HFF-Myc (cell line): ENCODE measurements around the gene MCC.
A peak's percentile ranks its signal among the peaks of the same experiment; 100 is the strongest.

Experiments used
- DNase-seq: peaks from one replicate; pipeline ENCODE4 v3.0.0-alpha.2; 2011; ENCODE audit warnings: low read depth; ENCODE audit errors: extremely low read depth
- H3K4me3 ChIP-seq: replicated peaks from 2 replicates; pipeline ENCODE4 v1.5.1; 2011; ENCODE audit warnings: low read depth, mild to moderate bottlenecking, control low read depth, low read length
- TF ChIP-seq, protein P1 (sequence below): IDR thresholded peaks from 2 replicates; pipeline ENCODE4 v1.5.1; 2012; ENCODE audit warnings: mild to moderate bottlenecking, low read depth, low read length, control low read depth; ENCODE audit errors: missing control alignments

The MCC gene

GRCh38 chr5:113171520-113171919 lies 316.7 kb downstream of the MCC start:
- no peak overlapping the region for H3K4me3 ChIP-seq
- TF ChIP-seq, protein P1, sequence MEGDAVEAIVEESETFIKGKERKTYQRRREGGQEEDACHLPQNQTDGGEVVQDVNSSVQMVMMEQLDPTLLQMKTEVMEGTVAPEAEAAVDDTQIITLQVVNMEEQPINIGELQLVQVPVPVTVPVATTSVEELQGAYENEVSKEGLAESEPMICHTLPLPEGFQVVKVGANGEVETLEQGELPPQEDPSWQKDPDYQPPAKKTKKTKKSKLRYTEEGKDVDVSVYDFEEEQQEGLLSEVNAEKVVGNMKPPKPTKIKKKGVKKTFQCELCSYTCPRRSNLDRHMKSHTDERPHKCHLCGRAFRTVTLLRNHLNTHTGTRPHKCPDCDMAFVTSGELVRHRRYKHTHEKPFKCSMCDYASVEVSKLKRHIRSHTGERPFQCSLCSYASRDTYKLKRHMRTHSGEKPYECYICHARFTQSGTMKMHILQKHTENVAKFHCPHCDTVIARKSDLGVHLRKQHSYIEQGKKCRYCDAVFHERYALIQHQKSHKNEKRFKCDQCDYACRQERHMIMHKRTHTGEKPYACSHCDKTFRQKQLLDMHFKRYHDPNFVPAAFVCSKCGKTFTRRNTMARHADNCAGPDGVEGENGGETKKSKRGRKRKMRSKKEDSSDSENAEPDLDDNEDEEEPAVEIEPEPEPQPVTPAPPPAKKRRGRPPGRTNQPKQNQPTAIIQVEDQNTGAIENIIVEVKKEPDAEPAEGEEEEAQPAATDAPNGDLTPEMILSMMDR, result no peak
- no peak for DNase-seq

- no peak for DNase-seq
- TF ChIP-seq, protein P1, result no peak
- no peak overlapping the region for H3K4me3 ChIP-seq
Measured at GRCh38 chr5:113170707-113171106, 317.5 kb downstream of the MCC start.

DNA sequence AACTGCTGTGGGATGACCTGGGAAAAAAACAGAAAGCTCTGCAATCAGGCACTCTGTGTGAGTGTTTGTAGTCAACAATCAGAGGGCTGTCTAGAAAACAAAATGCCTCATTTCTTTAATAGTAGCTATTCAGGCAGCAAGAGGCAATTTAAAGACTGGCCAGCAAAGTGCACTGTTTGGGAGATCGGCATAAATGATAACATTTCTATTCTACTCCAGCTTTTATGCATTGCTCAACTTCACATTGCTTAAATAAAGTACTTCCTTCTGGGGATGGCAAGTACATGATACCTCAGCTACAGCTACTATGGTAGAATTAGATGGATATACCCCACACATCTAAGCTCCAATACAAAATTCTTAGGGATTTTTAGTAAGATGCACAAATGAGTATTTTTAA lies 318.5 kb downstream of the MCC start:
- DNase-seq, result no peak
- TF ChIP-seq, protein P1, result no peak
- H3K4me3 ChIP-seq, result no peak overlapping the region

DNA sequence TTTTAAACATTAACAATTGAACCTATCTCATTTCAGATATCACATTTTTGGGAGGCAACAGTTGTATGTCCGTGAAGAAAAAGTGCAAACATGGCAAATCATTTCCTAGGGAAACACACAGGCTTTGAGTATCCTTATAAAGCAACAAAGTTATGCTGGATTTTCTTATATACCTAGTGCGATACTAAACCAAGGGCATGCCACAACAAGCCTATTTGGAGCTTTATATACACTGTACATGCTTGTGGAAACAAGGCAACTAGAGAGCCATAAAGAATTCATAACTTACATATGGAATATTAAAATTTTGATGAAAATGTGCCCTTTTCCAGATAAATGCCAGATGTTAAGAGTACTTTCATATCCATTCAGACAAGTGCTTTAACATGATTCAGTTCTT lies 320.3 kb downstream of the MCC start:
- DNase-seq, result no peak
- H3K4me3 ChIP-seq, result no peak overlapping the region
- TF ChIP-seq, protein P1, result no peak

- H3K4me3 ChIP-seq, result no peak overlapping the region
- TF ChIP-seq, protein P1, result no peak
- peak; percentile 26 for DNase-seq
Measured at GRCh38 chr5:113166852-113167366, 321.3 kb downstream of the MCC start.

DNA sequence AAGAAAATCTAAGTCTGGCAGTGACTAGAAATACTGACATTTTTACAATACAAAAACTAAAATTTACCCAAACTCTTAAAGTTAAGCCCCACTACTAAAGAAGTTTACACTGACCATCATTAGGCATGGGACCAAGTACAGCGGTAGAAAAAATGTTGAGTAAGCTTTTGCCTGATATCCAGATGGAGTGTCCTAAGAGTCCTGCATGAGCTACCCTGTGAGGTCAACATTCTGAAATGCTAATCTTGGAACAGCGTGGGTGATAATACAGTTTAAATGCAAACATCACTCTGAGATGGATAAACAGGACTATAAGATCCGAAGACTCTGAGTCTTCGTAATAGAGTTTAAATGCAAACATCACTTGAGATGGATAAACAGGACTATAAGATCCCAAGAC lies 322.0 kb downstream of the MCC start:
- H3K4me3 ChIP-seq, result no peak overlapping the region
- TF ChIP-seq, protein P1, result no peak
- no peak for DNase-seq

DNA sequence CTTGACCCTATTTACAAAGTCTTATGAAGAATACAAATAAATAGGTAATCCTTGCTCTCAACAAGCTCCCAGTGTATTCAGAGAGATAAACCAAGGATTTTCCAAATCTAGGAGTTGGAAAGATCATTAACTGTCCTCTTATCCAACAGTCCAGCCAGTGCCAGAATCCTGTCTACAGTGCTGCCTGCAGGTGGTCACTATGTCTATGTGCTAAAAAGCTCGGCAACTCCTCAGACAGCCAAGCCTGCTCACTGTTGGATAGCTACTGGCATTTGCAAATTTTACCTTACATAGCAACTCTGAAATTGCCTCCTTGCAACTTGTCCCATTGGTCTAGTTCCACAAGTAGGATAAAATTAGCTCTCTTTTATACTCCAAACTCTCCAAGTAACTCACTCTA lies 324.2 kb downstream of the MCC start:
- DNase-seq, result no peak
- TF ChIP-seq, protein P1, result no peak
- H3K4me3 ChIP-seq, result no peak overlapping the region
